ENCODE measurements around the gene MEGF6.

MEGF6 gene

GRCh38 chr1:3611170-3612019, at the start of gene MEGF6:
Gene MEGF6 (minus strand): TSS chr1:3611508. CDS start chr1:3611268, 240 bp downstream.
- H3K27ac Mint-ChIP-seq: no peak within 1 kb of the TSS
- no peaks in the 10 kb centered on the region for H3K9me3 Mint-ChIP-seq
- H3K27me3 Mint-ChIP-seq: peaks cover 36% of the 10 kb centered on the region
- DNase-seq: peak; percentile 77
- H3K4me1 Mint-ChIP-seq (ENCODE audit: low read depth): peaks cover 11% of the 10 kb centered on the region
- peak within 1 kb of the TSS; percentile 70 for H3K4me3 Mint-ChIP-seq
- no peaks in the 10 kb centered on the region for H3K36me3 Mint-ChIP-seq (ENCODE audit: low read depth)

- H3K27me3 Mint-ChIP-seq: peaks cover 38% of the 10 kb centered on the region
- no peak overlapping the region for H3K27ac Mint-ChIP-seq
- no peak overlapping the region for H3K4me3 Mint-ChIP-seq
- no peak for DNase-seq
- no peaks in the 10 kb centered on the region for H3K9me3 Mint-ChIP-seq
- H3K4me1 Mint-ChIP-seq (ENCODE audit: low read depth): peaks cover 15% of the 10 kb centered on the region
- no peaks in the 10 kb centered on the region for H3K36me3 Mint-ChIP-seq (ENCODE audit: low read depth)
These were observed 49.4 kb upstream of the MEGF6 start for GRCh38 chr1:3660704-3661103.

- no peak overlapping the region for H3K27ac Mint-ChIP-seq
- H3K36me3 Mint-ChIP-seq (ENCODE audit: low read depth): no peaks in the 10 kb centered on the region
- no peak for DNase-seq
- H3K27me3 Mint-ChIP-seq: peaks cover 54% of the 10 kb centered on the region
- peaks cover 15% of the 10 kb centered on the region for H3K4me1 Mint-ChIP-seq (ENCODE audit: low read depth)
- no peaks in the 10 kb centered on the region for H3K9me3 Mint-ChIP-seq
- no peak overlapping the region for H3K4me3 Mint-ChIP-seq
These were observed 47.8 kb upstream of the MEGF6 start for GRCh38 chr1:3659093-3659492.

GRCh38 chr1:3658231-3658615, 46.9 kb upstream of the MEGF6 start:
- Mint-ChIP-seq H3K9me3 (no peaks in the 10 kb centered on the region), H3K4me1 (ENCODE audit: low read depth) (peaks cover 16% of the 10 kb centered on the region), H3K36me3 (ENCODE audit: low read depth) (no peaks in the 10 kb centered on the region), H3K27me3 (peaks cover 62% of the 10 kb centered on the region), H3K4me3 (no peak overlapping the region), H3K27ac (no peak overlapping the region)
- DNase-seq: no peak

GRCh38 chr1:3657578-3658230, 46.4 kb upstream of the MEGF6 start:
- DNase-seq: no peak
- no peaks in the 10 kb centered on the region for H3K36me3 Mint-ChIP-seq (ENCODE audit: low read depth)
- H3K4me3 Mint-ChIP-seq: no peak overlapping the region
- H3K9me3 Mint-ChIP-seq: no peaks in the 10 kb centered on the region
- peaks cover 17% of the 10 kb centered on the region for H3K4me1 Mint-ChIP-seq (ENCODE audit: low read depth)
- H3K27me3 Mint-ChIP-seq: peaks cover 61% of the 10 kb centered on the region
- H3K27ac Mint-ChIP-seq: no peak overlapping the region

- no peak overlapping the region for H3K27ac Mint-ChIP-seq
- H3K27me3 Mint-ChIP-seq: peaks cover 56% of the 10 kb centered on the region
- H3K36me3 Mint-ChIP-seq (ENCODE audit: low read depth): no peaks in the 10 kb centered on the region
- DNase-seq: no peak
- no peak overlapping the region for H3K4me3 Mint-ChIP-seq
- H3K9me3 Mint-ChIP-seq: no peaks in the 10 kb centered on the region
- peaks cover 17% of the 10 kb centered on the region for H3K4me1 Mint-ChIP-seq (ENCODE audit: low read depth)
These were observed 45.8 kb upstream of the MEGF6 start for GRCh38 chr1:3657096-3657475.

- peaks cover 54% of the 10 kb centered on the region for H3K27me3 Mint-ChIP-seq
- H3K4me3 Mint-ChIP-seq: no peak overlapping the region
- DNase-seq: no peak
- no peak overlapping the region for H3K27ac Mint-ChIP-seq
- H3K4me1 Mint-ChIP-seq (ENCODE audit: low read depth): peaks cover 17% of the 10 kb centered on the region
- no peaks in the 10 kb centered on the region for H3K36me3 Mint-ChIP-seq (ENCODE audit: low read depth)
- no peaks in the 10 kb centered on the region for H3K9me3 Mint-ChIP-seq
These were observed 45.3 kb upstream of the MEGF6 start for GRCh38 chr1:3656450-3657095.

- Mint-ChIP-seq H3K4me3 (no peak overlapping the region), H3K4me1 (ENCODE audit: low read depth) (peaks cover 21% of the 10 kb centered on the region), H3K36me3 (ENCODE audit: low read depth) (no peaks in the 10 kb centered on the region), H3K27ac (no peak overlapping the region), H3K27me3 (peaks cover 64% of the 10 kb centered on the region), H3K9me3 (no peaks in the 10 kb centered on the region)
- no peak for DNase-seq
These were observed 43.4 kb upstream of the MEGF6 start for GRCh38 chr1:3654549-3655281.

- no peak for DNase-seq
- H3K4me3 Mint-ChIP-seq: no peak overlapping the region
- no peaks in the 10 kb centered on the region for H3K9me3 Mint-ChIP-seq
- peaks cover 5% of the 10 kb centered on the region for H3K36me3 Mint-ChIP-seq (ENCODE audit: low read depth)
- no peak overlapping the region for H3K27ac Mint-ChIP-seq
- H3K27me3 Mint-ChIP-seq: peaks cover 56% of the 10 kb centered on the region
- H3K4me1 Mint-ChIP-seq (ENCODE audit: low read depth): peaks cover 31% of the 10 kb centered on the region
These were observed 41.9 kb upstream of the MEGF6 start for GRCh38 chr1:3653286-3653618.

- H3K4me3 Mint-ChIP-seq: peak overlapping the region; percentile 55
- H3K36me3 Mint-ChIP-seq (ENCODE audit: low read depth): peaks cover 10% of the 10 kb centered on the region
- no peaks in the 10 kb centered on the region for H3K9me3 Mint-ChIP-seq
- peak; percentile 42 for DNase-seq
- H3K27ac Mint-ChIP-seq: no peak overlapping the region
- H3K27me3 Mint-ChIP-seq: peaks cover 50% of the 10 kb centered on the region
- H3K4me1 Mint-ChIP-seq (ENCODE audit: low read depth): peaks cover 36% of the 10 kb centered on the region
These were observed 41.4 kb upstream of the MEGF6 start for GRCh38 chr1:3652548-3653285.

- Mint-ChIP-seq H3K36me3 (ENCODE audit: low read depth) (peaks cover 17% of the 10 kb centered on the region), H3K4me3 (peak within 1 kb of the TSS; percentile 55), H3K27ac (no peak within 1 kb of the TSS), H3K4me1 (ENCODE audit: low read depth) (peaks cover 35% of the 10 kb centered on the region), H3K27me3 (peaks cover 46% of the 10 kb centered on the region), H3K9me3 (no peaks in the 10 kb centered on the region)
- peak; percentile 47 for DNase-seq
These were observed 40.7 kb upstream of the MEGF6 start, which contains the start of gene TP73 for GRCh38 chr1:3651930-3652547. Gene TP73 (plus strand): TSS chr1:3652516. CDS start chr1:3682366, 29,850 bp downstream.

- H3K36me3 Mint-ChIP-seq (ENCODE audit: low read depth): peaks cover 25% of the 10 kb centered on the region
- DNase-seq: peak; percentile 47
- peak overlapping the region; percentile 54 for H3K4me3 Mint-ChIP-seq
- peaks cover 28% of the 10 kb centered on the region for H3K4me1 Mint-ChIP-seq (ENCODE audit: low read depth)
- peak overlapping the region; percentile 55 for H3K27ac Mint-ChIP-seq
- peaks cover 43% of the 10 kb centered on the region for H3K27me3 Mint-ChIP-seq
- H3K9me3 Mint-ChIP-seq: no peaks in the 10 kb centered on the region
These were observed 40.0 kb upstream of the MEGF6 start for GRCh38 chr1:3651026-3651929.
